Stimulated activated CD8-positive, alpha-beta memory T cell treated with anti-CD3 and anti-CD28 coated beads, Interleukin-2, amount 100 ng/mL, for 48 hours (primary cell): ENCODE results near the gene LGALS13.
"Not testable (repeated sequence)": the region's sequence is repeated elsewhere in the genome, so short reads cannot be mapped to it uniquely, and the experiment has no call there.

ENCODE experiments used
- DNase-seq, 2 donors: peaks; one replicate each; pipeline ENCODE4 v3.0.0-alpha.2; 2020; ENCODE audit warnings: low read depth in 2 of 2

LGALS13 gene

GRCh38 chr19:39617745-39618144 lies 15.4 kb downstream of the LGALS13 start:
- no peak for DNase-seq

- DNase-seq = no peak
Measured at GRCh38 chr19:39623946-39624345, 21.6 kb downstream of the LGALS13 start.

GRCh38 chr19:39627631-39628030 lies 25.3 kb downstream of the LGALS13 start:
- not testable (repeated sequence) for DNase-seq

- DNase-seq = no peak
Measured at GRCh38 chr19:39631178-39631577, 28.9 kb downstream of the LGALS13 start.

GRCh38 chr19:39631626-39632025 lies 29.3 kb downstream of the LGALS13 start:
- DNase-seq = no peak

- no peak for DNase-seq
Measured at GRCh38 chr19:39637891-39638290, 35.6 kb downstream of the LGALS13 start.

GRCh38 chr19:39641773-39642172 lies 39.4 kb downstream of the LGALS13 start:
- no peak for DNase-seq

GRCh38 chr19:39643591-39643990 lies 41.3 kb downstream of the LGALS13 start:
- DNase-seq = no peak

- no peak for DNase-seq
Measured at GRCh38 chr19:39645800-39646411, 43.6 kb downstream of the LGALS13 start.

- no peak for DNase-seq
Measured at GRCh38 chr19:39647918-39648317, 45.6 kb downstream of the LGALS13 start.

- DNase-seq = no peak
Measured at GRCh38 chr19:39655613-39656012, 53.3 kb downstream of the LGALS13 start, which contains the start of gene LGALS16. Gene LGALS16 (plus strand): TSS chr19:39655913. CDS start chr19:39655962, 49 bp downstream.
